GM10248 (cell line): ENCODE results near the gene NANS.

Experiments used
- CTCF ChIA-PET: fragments of 300-600 bp; sonication (Branson Sonifier 250); formaldehyde crosslinking; extraction: SDS; loops from one replicate; lab custom pipeline; 2021; ENCODE audit warnings: antibody characterized with exemption; lab: Yijun Ruan, JAX
- POLR2A ChIA-PET: fragments of 350-650 bp; sonication (Branson Sonifier 250); formaldehyde crosslinking; extraction: SDS; loops from one replicate; lab custom pipeline; 2020; ENCODE audit warnings: antibody characterized with exemption; lab: Yijun Ruan, JAX
- DNase-seq: peaks from one replicate; pipeline ENCODE4 v3.0.0; 2012; ENCODE audit errors: extremely low spot score
- CTCF ChIP-seq: IDR thresholded peaks from 2 replicates; pipeline ENCODE4 v1.5.1; 2012; ENCODE audit warnings: mild to moderate bottlenecking, low read depth; ENCODE audit errors: extremely low read depth, missing control alignments, control extremely low read depth

NANS gene

GRCh38 chr9:98078895-98079294, 22.4 kb downstream of the NANS start:
- no peak for TF ChIP-seq CTCF
- DNase-seq, result no peak
- ChIA-PET CTCF (interaction anchor here (0.7 to 1.5 kb wide), 4 partner anchors 43 to 185 kb away, joined by 3 to 6 read pairs (median 4); no protein-coding TSS in a partner anchor), POLR2A (interaction anchor here (0.7 kb wide), 1 partner anchor 402 kb away, joined by 4 read pairs; no protein-coding TSS in a partner anchor)

- CTCF ChIA-PET, result interaction anchor here (0.7 to 1.7 kb wide), 5 partner anchors 9 to 183 kb away, joined by 3 to 6 read pairs (median 4); no protein-coding TSS in a partner anchor
- no peak for TF ChIP-seq CTCF
- DNase-seq, result no peak
- POLR2A ChIA-PET, result no interaction called here
Observed at GRCh38 chr9:98080326-98080725, 23.8 kb downstream of the NANS start.

- ChIA-PET POLR2A (no interaction called here), CTCF (interaction anchor here (0.7 to 1.7 kb wide), 4 partner anchors 9 to 183 kb away, joined by 3 to 6 read pairs (median 4); no protein-coding TSS in a partner anchor)
- DNase-seq, result no peak
- no peak for TF ChIP-seq CTCF
Observed at GRCh38 chr9:98080780-98081179, 24.2 kb downstream of the NANS start.

- POLR2A ChIA-PET, result no interaction called here
- no peak for DNase-seq
- CTCF ChIA-PET, result interaction anchor here (0.9 to 1.7 kb wide), 3 partner anchors 9 to 158 kb away, joined by 3 to 6 read pairs (median 3); no protein-coding TSS in a partner anchor
- TF ChIP-seq CTCF, result no peak
Observed at GRCh38 chr9:98081477-98082219, 25.1 kb downstream of the NANS start.

- TF ChIP-seq CTCF, result no peak
- CTCF ChIA-PET, result interaction anchor here (1.7 to 4.5 kb wide), 2 partner anchors 9 to 160 kb away, joined by 3 to 25 read pairs; no protein-coding TSS in a partner anchor
- POLR2A ChIA-PET, result no interaction called here
- no peak for DNase-seq
Observed at GRCh38 chr9:98083061-98083501, 26.5 kb downstream of the NANS start.

- CTCF ChIA-PET, result interaction anchor here (0.6 to 4.5 kb wide), 5 partner anchors 9 to 160 kb away, joined by 3 to 25 read pairs (median 4); no protein-coding TSS in a partner anchor
- no peak for DNase-seq
- TF ChIP-seq CTCF, result no peak
- POLR2A ChIA-PET, result no interaction called here
Observed at GRCh38 chr9:98083566-98084183, 27.1 kb downstream of the NANS start.
